HepG2 (cell line): ENCODE results near the gene RHOBTB3. TPM values are rescaled to one million over a fixed set of nuclear protein-coding genes. Genes with fewer than 3 reads are reported as not detected.

ENCODE experiments used
- BORCS8-MEF2B ChIP-seq: sonication (generic); formaldehyde crosslinking; IDR thresholded peaks from 2 replicates; pipeline ENCODE4 v1.8.0; 2022; ENCODE audit warnings: mild to moderate bottlenecking, missing genetic modification reagents
- CENPX ChIP-seq: sonication (generic); formaldehyde crosslinking; IDR thresholded peaks from 2 replicates; pipeline ENCODE4 v1.9.0; 2021; ENCODE audit warnings: mild to moderate bottlenecking, missing genetic modification reagents, moderate library complexity
- GATAD1 ChIP-seq: IDR thresholded peaks from 2 replicates; pipeline ENCODE4 v1.6.1; 2016; ENCODE audit warnings: missing genetic modification reagents, missing compliant biosample characterization
- GFI1 ChIP-seq: sonication (generic); formaldehyde crosslinking; IDR thresholded peaks from 2 replicates; pipeline ENCODE4 v1.5.0; 2020; ENCODE audit warnings: missing genetic modification reagents, mild to moderate bottlenecking, borderline replicate concordance
- GZF1 ChIP-seq: sonication (generic); formaldehyde crosslinking; IDR thresholded peaks from 2 replicates; pipeline ENCODE4 v1.5.1; 2020; ENCODE audit warnings: mild to moderate bottlenecking, missing genetic modification reagents
- KAT7 ChIP-seq: IDR thresholded peaks from 2 replicates; pipeline ENCODE4 v1.6.1; 2018; ENCODE audit warnings: borderline replicate concordance, missing compliant biosample characterization
- KDM6A ChIP-seq: IDR thresholded peaks from 2 replicates; pipeline ENCODE4 v1.6.1; 2016; ENCODE audit warnings: low read depth
- KIAA2018 ChIP-seq: sonication (generic); formaldehyde crosslinking; IDR thresholded peaks from 2 replicates; pipeline ENCODE4 v1.5.0; 2020; ENCODE audit warnings: mild to moderate bottlenecking, missing genetic modification reagents, borderline replicate concordance
- KMT2A ChIP-seq: sonication (generic); formaldehyde crosslinking; IDR thresholded peaks from 2 replicates; pipeline ENCODE4 v1.4.0; 2020; ENCODE audit warnings: missing genetic modification reagents
- PAWR ChIP-seq: sonication (generic); formaldehyde crosslinking; IDR thresholded peaks from 2 replicates; pipeline ENCODE4 v1.4.0; 2020; ENCODE audit warnings: missing genetic modification reagents, mild to moderate bottlenecking, borderline replicate concordance
- SATB2 ChIP-seq: sonication (generic); formaldehyde crosslinking; IDR thresholded peaks from 2 replicates; pipeline ENCODE4 v1.5.0; 2020; ENCODE audit warnings: missing genetic modification reagents
- STAT5B ChIP-seq: sonication (generic); formaldehyde crosslinking; IDR thresholded peaks from 2 replicates; pipeline ENCODE4 v1.4.0; 2020; ENCODE audit warnings: missing genetic modification reagents
- TBP ChIP-seq: sonication (generic); formaldehyde crosslinking; IDR thresholded peaks from 2 replicates; pipeline ENCODE4 v1.5.0; 2020; ENCODE audit warnings: missing genetic modification reagents
- ZNF280B ChIP-seq: sonication (generic); formaldehyde crosslinking; IDR thresholded peaks from 2 replicates; pipeline ENCODE4 v1.5.0; 2020; ENCODE audit warnings: missing genetic modification reagents, mild to moderate bottlenecking, borderline replicate concordance
- ZNF550 ChIP-seq: sonication (generic); formaldehyde crosslinking; IDR thresholded peaks from 2 replicates; pipeline ENCODE4 v1.4.0; 2020; ENCODE audit warnings: mild to moderate bottlenecking, missing genetic modification reagents, borderline replicate concordance
- ZNF572 ChIP-seq: sonication (generic); formaldehyde crosslinking; IDR thresholded peaks from 2 replicates; pipeline ENCODE4 v1.5.1; 2020; ENCODE audit warnings: mild to moderate bottlenecking, missing genetic modification reagents
- ZNF577 ChIP-seq: sonication (generic); formaldehyde crosslinking; IDR thresholded peaks from 2 replicates; pipeline ENCODE4 v1.4.0; 2020; ENCODE audit warnings: mild to moderate bottlenecking, low read depth, missing genetic modification reagents, borderline replicate concordance
- ZNF709 ChIP-seq: sonication (generic); formaldehyde crosslinking; IDR thresholded peaks from 2 replicates; pipeline ENCODE4 v1.5.0; 2020; ENCODE audit warnings: mild to moderate bottlenecking, missing genetic modification reagents
- ZUFSP ChIP-seq: sonication (generic); formaldehyde crosslinking; IDR thresholded peaks from 2 replicates; pipeline ENCODE4 v1.9.0; 2021; ENCODE audit warnings: missing genetic modification reagents, mild to moderate bottlenecking, borderline replicate concordance
- polyA plus RNA-seq, 8 experiments: library from polyadenylated mRNA; depleted of rRNA in 3 of 8; stranded (reverse) in 7 of 8; unstranded in 1 of 8; fragments of >200 nt; fragmentation: Illumina TruSeq in 4 of 8; extraction: Trizol in 4 of 8; gene quantifications; 2 replicates each; pipeline versions ENCODE4 v1.2.1 to v1.2.3, GENCODE V29; 2011 to 2016; ENCODE audit warnings: low read depth in 4 of 8, missing spikeins in 1 of 8, mixed read lengths in 1 of 8; ENCODE audit not compliant: insufficient read depth in 1 of 8
- total RNA-seq, 5 experiments: library from RNA; depleted of rRNA; stranded (reverse); fragments of >200 nt; fragmentation: Illumina TruSeq; extraction: Trizol; gene quantifications; 2 replicates each; pipeline ENCODE4 v1.2.3, GENCODE V29; 2016; ENCODE audit warnings: low read depth in 1 of 5

The RHOBTB3 gene
- total and polyA plus RNA-seq, 2 of the 13 experiments (the other 11 are each of a cell fraction or from before 2014, with no cell fraction given): 31.6 to 35.4 TPM

- TF ChIP-seq STAT5B: no peak
- TF ChIP-seq ZUFSP (CRISPR knock-in tag): no peak
- TF ChIP-seq KAT7 (CRISPR knock-in tag): no peak
- TF ChIP-seq ZNF572 (CRISPR knock-in tag): no peak
- no peak for TF ChIP-seq TBP (CRISPR knock-in tag)
- no peak for TF ChIP-seq ZNF577 (CRISPR knock-in tag)
- no peak for TF ChIP-seq PAWR (CRISPR knock-in tag)
- no peak for TF ChIP-seq CENPX
- no peak; the same call in 1 of the 2 replicates for TF ChIP-seq ZNF709
- TF ChIP-seq BORCS8-MEF2B (CRISPR knock-in tag): peak; percentile 43; the same call in 1 of the 2 replicates
- TF ChIP-seq KMT2A (CRISPR knock-in tag): no peak
- no peak for TF ChIP-seq GZF1 (CRISPR knock-in tag)
- no peak for TF ChIP-seq ZNF550 (CRISPR knock-in tag)
- TF ChIP-seq SATB2: no peak
- no peak for TF ChIP-seq KDM6A (CRISPR knock-in tag)
- no peak for TF ChIP-seq ZNF280B
- TF ChIP-seq GFI1: peak; percentile 76; the same call in 1 of the 2 replicates
- TF ChIP-seq KIAA2018 (CRISPR knock-in tag): no peak
- no peak for TF ChIP-seq GATAD1 (CRISPR knock-in tag)
Measured at GRCh38 chr5:95823738-95824609, 92.8 kb downstream of the RHOBTB3 start (continued).
